Measurements from ENCODE around the gene EIF4ENIF1.

EIF4ENIF1 gene, protein sequence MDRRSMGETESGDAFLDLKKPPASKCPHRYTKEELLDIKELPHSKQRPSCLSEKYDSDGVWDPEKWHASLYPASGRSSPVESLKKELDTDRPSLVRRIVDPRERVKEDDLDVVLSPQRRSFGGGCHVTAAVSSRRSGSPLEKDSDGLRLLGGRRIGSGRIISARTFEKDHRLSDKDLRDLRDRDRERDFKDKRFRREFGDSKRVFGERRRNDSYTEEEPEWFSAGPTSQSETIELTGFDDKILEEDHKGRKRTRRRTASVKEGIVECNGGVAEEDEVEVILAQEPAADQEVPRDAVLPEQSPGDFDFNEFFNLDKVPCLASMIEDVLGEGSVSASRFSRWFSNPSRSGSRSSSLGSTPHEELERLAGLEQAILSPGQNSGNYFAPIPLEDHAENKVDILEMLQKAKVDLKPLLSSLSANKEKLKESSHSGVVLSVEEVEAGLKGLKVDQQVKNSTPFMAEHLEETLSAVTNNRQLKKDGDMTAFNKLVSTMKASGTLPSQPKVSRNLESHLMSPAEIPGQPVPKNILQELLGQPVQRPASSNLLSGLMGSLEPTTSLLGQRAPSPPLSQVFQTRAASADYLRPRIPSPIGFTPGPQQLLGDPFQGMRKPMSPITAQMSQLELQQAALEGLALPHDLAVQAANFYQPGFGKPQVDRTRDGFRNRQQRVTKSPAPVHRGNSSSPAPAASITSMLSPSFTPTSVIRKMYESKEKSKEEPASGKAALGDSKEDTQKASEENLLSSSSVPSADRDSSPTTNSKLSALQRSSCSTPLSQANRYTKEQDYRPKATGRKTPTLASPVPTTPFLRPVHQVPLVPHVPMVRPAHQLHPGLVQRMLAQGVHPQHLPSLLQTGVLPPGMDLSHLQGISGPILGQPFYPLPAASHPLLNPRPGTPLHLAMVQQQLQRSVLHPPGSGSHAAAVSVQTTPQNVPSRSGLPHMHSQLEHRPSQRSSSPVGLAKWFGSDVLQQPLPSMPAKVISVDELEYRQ

DNA sequence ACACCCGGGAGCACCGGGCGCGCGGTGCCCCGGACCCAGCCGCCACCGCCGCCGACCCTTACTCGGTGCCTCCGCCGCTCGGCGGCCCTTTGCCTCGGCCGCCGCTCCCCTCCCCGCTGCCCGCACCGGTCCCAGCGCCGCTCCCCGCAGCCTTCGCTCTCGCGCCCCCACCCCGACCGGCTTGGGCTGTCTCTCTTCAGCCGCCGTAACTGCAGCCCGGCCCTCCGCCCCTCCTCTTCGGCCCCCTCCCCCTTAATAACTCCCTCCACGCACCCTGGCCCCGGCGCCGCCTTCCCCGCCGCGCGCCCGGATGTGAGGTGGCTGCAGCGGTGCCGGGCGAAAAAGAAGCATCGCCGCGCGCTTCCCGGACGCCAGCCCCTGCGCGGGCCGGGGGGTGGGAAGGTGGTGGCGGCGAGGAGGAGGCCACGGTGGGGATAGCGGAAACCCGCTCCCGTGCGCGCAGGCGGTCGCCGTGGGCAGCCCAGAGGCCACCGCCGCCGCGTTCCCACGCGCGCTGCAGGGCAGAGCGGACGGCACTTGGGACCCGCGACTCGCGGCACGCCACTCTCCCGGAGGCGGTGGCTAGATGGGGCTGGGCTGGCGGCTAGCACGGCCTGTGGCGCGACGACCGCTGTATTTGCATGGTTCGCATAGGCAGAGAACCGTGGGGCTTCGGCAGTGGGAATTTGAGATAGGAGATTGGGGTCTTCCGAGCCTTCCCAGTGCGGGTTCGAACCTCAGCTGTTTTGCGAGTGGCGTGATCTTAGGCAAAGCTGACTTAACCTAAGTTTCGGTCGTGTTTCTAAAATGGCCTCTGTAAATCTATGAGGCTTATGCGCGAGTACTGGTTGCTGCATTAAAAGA is at the start of gene EIF4ENIF1:
TSS of gene EIF4ENIF1 (minus strand) at position 211 of the 864 bp plus-strand sequence. CDS start 1,124 bp downstream, outside the sequence.
- H3K4me3 ChIP-seq (ENCODE audit: low read depth, low read length), result peak within 1 kb of the TSS; percentile 89
- TF ChIP-seq, protein P1, sequence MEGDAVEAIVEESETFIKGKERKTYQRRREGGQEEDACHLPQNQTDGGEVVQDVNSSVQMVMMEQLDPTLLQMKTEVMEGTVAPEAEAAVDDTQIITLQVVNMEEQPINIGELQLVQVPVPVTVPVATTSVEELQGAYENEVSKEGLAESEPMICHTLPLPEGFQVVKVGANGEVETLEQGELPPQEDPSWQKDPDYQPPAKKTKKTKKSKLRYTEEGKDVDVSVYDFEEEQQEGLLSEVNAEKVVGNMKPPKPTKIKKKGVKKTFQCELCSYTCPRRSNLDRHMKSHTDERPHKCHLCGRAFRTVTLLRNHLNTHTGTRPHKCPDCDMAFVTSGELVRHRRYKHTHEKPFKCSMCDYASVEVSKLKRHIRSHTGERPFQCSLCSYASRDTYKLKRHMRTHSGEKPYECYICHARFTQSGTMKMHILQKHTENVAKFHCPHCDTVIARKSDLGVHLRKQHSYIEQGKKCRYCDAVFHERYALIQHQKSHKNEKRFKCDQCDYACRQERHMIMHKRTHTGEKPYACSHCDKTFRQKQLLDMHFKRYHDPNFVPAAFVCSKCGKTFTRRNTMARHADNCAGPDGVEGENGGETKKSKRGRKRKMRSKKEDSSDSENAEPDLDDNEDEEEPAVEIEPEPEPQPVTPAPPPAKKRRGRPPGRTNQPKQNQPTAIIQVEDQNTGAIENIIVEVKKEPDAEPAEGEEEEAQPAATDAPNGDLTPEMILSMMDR (IDR thresholded peaks at IDR 0.05; ENCODE audit: low read depth, low read length), result no peak
- in situ Hi-C loops (cut with HindIII; ENCODE audit: low sequenced_read_pairs), result no loop called here
- peak; percentile 90 for DNase-seq (ENCODE audit: low read depth, low spot score)

DNA sequence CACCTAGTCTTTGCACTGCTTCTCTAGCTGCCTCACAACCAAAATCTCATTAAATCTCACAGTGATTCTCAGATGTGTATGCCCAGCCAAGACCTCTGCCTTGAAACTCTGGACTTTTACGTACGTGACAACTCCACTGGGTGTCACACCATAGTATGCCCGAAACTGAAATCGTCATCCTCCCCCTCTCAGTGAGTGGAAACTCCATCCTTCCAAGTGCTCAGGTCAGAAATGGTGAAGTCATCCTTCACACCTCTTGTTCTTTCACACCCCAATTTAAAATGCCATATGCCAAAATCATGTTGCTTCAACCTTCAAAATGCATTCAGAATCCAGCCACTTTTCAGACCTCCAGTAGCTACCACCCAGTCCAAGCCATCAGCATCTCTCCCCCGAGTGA is 49.2 kb upstream of the EIF4ENIF1 start:
- no peak for DNase-seq (ENCODE audit: low read depth, low spot score)
- TF ChIP-seq, protein P1 (IDR thresholded peaks at IDR 0.05; ENCODE audit: low read depth, low read length), result no peak
- in situ Hi-C loops (cut with HindIII; ENCODE audit: low sequenced_read_pairs), result no loop called here
- no peak overlapping the region for H3K4me3 ChIP-seq (ENCODE audit: low read depth, low read length)

DNA sequence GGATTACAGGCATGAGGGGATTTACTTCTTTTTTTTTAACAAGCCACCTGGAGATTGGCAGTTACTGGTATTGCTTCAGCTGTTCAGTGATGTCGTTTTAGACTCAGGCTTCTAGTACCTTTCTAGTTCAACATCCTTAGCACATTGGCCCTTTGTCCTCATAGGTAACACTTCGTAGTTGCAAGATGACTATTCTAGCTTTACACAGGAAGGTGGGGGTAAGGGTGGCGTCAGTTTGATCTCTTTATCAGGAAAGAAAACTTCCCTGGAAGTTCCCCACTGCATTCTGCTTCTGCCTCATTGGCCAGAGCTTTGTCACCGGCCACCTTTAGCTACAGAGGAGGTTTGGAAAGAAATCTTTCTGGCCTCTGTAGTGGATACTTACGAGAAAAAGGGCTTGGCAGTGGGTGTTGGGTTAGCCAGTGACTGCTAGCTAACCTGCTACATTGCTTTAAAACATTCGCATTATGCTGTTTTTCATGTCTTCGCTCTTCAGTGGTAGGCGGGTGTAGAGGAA is 47.4 kb upstream of the EIF4ENIF1 start:
- no peak for DNase-seq (ENCODE audit: low read depth, low spot score)
- TF ChIP-seq, protein P1 (IDR thresholded peaks at IDR 0.05; ENCODE audit: low read depth, low read length), result no peak
- H3K4me3 ChIP-seq (ENCODE audit: low read depth, low read length), result no peak overlapping the region
- in situ Hi-C loops (cut with HindIII; ENCODE audit: low sequenced_read_pairs), result no loop called here

DNA sequence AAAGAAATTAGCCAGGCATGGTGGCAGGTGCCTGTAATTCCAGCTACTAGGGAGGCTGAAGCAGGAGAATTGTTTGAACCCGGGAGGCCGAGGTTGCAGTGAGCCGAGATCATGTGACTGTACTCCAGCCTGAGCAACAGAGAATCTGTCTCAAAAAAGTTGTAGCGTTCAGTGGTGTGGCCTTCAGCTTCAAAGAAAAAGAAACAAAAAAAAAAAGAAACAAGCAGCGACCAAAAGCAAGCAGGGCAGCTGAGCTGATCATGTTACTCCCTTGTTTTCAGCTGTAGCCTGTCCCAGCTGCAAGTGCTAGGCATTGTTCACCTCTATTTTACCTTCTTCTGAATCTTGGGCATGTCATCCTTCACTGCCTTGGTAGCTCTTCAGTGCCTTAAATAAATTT is 43.7 kb upstream of the EIF4ENIF1 start:
- TF ChIP-seq, protein P1 (IDR thresholded peaks at IDR 0.05; ENCODE audit: low read depth, low read length), result no peak
- no peak overlapping the region for H3K4me3 ChIP-seq (ENCODE audit: low read depth, low read length)
- in situ Hi-C loops (cut with HindIII; ENCODE audit: low sequenced_read_pairs), result no loop called here
- no peak for DNase-seq (ENCODE audit: low read depth, low spot score)

DNA sequence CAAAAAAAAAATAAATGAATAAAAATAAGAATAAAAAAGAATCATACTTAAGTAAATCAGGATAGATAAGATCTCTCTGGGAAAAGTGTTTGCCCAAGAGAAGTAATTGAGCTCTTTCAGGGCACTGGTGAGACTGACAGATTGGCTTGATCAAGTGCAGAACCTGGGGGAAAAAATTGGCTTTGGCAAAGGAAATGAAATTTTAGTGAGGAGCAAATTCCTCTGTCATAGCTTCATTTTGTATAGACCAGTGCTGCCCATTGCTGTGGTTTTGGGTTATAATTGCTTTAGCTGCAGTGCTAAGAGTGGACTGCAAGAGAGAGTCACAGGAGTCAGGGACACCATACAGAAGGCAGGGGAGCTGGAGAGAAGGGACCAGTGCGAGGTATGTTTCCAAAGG is 42.4 kb upstream of the EIF4ENIF1 start:
- DNase-seq (ENCODE audit: low read depth, low spot score), result peak; percentile 6
- in situ Hi-C loops (cut with HindIII; ENCODE audit: low sequenced_read_pairs), result no loop called here
- TF ChIP-seq, protein P1 (IDR thresholded peaks at IDR 0.05; ENCODE audit: low read depth, low read length), result no peak
- H3K4me3 ChIP-seq (ENCODE audit: low read depth, low read length), result no peak overlapping the region
